ENCODE results near the gene TMEM176A.

TMEM176A gene

DNA sequence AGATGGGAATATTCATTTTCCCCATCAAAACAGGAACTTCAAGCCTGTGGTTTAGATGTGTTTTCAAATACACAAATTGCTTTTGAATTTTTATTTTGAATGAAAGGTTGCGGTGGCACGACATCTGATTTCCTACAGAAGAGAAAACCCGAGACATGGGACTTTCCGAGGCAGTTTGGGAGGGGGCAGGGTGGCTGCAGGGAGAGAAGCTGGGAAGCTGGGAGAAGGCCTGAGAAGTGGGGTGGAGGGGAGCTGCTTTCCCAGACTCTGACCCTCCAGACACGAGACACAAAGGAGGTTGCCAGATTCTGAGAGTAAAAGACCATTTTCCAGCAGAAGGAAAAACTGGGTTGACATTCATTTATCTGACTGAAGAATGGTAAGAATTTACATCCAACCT, 19.6 kb downstream of the TMEM176A start:
- ATAC-seq, result no peak

DNA sequence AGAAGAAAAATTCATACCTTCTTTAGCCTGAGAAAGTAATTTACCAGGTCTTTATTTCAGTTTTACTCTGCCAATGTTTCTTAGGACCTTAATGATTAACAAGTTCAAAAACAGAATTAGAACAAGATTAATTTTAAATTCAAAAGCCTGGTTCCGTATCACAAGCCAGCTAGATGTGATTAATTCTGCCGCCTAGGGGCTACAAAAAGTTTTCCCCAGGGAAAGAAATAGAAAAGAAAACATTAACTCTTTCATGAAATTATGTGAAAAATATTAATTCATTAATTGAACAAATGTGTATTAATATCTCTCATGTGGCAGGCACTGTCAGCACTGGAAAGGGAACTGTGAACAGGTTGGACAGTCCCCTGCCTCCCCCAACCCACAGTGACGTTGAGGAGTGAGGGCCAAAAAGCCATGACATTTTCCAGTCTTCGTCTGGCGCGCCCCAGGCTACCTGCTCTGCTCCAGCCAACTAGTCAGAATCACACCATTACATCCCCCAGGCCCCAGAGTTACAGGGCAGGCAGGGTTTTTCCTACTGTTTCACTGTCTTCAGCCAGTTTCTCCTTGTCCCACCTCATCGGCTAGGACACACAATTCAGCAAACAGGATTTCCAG, 20.1 kb downstream of the TMEM176A start:
- no peak for ATAC-seq
- DNase-seq, result no peak

More for the DNA sequence above, 19.6 kb downstream of the TMEM176A start:
- DNase-seq, result no peak

DNA sequence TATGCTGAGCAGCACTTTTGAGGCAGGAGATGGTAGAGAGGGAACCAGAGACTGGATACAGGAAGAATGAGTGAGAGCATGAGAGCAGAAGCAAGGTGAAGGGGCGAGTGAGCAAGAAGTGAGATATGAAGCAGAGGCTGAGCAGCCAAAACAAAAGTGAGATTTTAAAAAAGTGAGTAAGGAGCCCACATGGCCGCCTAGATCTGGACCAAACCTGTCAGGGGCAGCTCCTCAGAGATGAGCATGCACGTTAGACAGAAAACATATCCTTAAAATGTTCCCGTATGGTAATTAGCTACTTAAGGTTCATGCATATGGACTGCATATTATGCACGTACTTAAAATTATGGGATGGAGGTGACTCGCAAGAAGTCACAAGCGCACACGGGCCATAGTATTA, 22.5 kb downstream of the TMEM176A start:
- DNase-seq (no peak), ATAC-seq (no peak)

DNA sequence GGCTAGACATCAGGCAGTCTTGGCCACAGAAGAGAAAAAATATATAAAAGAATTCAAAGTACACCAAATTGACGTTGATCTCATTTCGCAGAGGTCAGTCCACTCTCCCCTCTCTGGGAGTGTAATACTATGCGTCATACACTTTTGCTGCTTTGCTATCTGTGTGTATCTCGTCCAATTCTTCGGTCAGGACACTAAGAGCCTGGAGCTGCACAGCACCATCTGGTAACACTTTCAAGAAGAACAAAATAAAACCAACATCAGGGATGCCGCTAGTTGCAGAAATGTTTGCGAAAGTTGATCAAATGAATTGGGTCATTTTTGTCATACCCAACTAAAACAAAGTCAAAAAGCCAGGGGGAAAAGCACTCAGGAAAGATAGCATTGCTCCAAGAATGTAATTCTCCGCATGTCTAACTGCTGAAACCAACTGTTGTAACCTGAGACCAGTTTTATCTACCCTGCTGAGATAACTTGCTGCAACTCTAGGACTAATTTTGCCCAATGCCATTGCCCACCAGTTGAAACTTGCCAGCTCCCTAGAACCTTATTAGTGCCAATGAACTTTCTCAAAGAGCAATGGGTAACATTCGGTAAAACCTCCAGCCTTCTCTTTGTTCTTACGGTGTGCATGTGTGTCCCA, 23.0 kb downstream of the TMEM176A start:
- ATAC-seq, result no peak
- no peak for DNase-seq

DNA sequence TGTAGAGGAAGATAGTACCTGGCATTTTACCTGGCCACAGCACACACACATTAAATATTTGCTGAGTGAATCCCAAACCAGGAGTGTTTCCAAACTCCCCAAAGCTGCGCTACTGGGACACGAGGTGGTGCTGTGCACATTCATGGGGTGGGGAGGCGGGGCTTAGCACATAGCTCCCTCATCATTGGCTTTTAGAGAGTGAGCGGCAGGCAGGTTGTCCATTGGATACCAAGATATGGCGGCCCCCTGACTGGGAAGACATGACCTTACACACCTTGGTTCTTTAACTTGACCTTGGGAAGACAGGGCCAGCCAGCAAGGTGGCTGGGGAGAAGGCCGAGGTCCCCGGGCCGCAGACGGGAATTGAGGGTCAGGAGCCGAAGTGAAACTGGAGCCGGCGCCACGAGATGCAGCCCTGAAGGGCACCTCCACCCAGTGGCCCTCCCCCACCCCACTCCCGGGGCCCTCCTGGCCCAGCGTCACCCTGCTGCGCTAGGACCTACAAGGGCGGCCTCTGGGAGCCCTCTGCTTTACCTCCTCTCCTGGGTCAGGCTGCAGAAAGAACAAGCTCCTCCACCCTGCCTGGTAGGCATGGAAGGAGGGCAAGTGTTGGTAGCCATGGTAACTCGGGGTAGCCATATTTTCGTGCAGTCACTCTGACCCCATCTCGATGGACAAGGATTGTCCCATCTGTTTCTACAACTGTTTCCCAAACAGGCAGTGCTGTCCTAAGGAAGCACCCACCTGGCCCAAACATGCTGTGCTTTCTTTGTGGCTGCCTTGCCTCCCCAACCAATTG, 24.0 kb downstream of the TMEM176A start:
- DNase-seq (no peak), ATAC-seq (no peak)

DNA sequence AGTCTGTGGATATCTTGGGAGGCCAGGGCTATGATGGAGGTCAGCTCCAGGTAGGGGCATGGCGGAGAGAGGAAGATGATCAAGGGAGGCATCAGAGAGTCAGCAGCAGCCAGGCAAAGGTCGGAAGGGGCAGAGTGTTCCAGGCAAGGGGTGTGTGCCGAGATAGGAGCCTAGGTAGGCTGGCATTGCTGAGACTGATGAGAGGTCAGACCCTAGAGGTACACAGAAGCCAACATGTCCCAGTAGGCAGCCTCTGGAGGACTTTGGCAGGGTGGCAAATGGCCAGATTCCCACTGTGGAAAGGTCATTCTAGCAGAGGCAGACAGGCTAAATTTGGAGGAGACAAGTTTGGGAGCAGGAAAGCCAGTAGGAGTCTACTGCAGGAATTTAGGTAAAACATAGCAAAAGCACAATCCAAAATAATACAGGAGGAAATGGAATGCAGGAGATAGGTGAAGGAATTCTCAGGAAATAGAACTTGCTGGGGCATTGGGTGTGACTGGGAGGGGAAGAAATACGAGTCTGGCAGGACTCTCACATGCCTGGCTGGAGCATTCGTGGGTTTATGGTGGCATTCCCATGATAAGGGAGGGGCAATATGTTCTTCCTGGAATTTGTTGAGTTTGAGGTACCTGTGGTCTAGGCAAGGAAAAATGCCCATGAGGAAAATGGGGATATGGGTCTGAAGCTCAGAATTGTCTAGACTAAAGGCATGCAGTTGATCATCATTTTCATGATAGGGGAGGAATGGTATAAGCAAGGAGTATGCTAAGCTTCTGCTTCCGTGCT, 25.7 kb downstream of the TMEM176A start:
- DNase-seq, result no peak
- no peak for ATAC-seq

DNA sequence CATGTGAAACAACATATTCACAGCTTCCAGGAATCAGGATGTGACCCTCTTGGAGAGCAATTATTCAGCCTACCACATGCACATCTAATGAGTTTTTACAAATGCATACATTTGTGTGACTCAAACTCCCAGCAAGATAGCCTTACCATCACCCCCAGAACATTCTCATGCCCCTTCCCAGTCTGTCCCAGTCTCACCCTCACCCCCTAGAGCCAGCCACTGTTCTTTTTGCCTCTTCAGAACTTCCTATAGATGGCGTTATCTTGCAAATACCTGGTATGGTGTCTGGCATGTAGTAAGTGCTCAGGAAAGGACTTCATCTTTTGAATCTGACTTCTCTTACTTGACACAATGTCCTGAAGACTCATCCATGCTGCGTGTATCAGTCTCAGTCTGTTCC, 27.8 kb downstream of the TMEM176A start:
- ATAC-seq, result no peak
- no peak for DNase-seq

DNA sequence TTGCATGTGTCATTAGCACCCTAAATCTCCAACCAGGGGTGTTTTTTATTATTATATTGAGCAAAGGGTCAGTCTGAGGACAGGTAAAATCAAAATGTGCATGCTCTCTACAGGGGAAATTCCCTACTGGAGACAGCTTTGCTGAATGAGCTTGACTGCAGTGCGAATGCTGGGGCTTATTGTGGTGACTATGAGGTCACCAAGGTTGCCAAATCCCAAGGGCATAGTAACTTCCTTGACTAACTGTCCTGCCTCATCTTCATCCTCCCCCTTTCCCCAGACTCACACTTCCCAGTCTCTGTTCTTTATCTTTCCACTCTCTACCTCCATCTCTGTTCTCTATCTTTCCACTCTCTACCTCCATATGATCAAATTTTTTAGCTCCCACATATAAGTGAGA, 28.9 kb downstream of the TMEM176A start:
- ATAC-seq, result no peak
- no peak for DNase-seq

DNA sequence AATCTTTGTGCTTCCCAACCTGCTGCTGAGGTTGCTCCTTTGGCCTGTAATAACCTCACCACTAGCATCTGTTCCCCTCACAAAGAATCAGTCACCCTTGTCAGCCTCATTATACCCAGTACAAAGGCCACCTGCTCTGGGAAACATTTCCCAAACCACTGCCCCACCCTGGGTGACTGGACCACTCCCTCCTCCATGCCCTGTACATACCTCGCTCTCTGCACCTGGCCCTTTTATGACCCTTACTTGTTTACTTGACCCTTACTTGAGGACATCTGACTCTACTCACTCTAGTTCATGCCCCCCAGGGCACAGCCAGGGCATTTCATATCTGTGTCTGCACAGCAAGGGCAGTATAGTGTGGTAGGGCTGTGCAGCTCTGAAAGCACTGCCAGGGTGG, 30.4 kb downstream of the TMEM176A start:
- ATAC-seq (no peak), DNase-seq (no peak)

DNA sequence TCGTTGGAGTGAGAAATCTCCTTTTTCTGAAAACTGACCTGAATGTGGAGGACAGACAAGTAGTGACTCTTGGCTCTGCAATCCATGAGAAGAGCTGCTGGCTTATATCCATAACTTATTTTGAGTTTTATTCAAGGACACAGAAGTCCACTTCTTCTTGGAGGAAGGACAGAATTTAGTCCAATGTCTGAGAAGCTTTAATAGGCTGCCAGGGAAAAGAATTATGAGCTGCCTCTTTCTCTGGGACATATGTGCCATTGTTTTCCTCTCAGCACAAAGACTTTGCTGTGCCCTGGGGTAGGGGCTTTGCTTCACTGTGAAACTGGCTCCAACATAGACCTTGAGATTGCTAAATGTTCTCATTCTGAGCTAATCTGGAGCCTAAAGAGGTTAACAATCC, 31.3 kb downstream of the TMEM176A start:
- ATAC-seq (no peak), DNase-seq (no peak)

DNA sequence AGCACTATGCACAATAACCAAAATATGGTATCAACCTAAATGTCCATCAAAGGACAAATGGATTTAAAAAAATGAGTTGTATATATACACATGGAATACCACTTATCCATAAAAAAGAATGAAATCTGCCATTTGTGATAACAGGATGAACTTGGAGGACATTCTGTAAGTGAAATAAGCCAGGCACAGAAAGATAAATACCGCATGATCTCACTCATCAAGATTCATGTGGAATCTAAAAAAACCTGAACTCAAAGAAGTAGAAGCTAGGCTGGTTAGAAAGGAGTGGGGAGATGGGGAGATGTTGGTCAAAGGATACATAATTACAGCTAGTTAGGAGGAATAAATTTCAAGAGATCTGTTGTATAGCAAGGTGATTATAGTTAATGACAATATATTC, 34.5 kb downstream of the TMEM176A start:
- DNase-seq, result no peak
- no peak for ATAC-seq

DNA sequence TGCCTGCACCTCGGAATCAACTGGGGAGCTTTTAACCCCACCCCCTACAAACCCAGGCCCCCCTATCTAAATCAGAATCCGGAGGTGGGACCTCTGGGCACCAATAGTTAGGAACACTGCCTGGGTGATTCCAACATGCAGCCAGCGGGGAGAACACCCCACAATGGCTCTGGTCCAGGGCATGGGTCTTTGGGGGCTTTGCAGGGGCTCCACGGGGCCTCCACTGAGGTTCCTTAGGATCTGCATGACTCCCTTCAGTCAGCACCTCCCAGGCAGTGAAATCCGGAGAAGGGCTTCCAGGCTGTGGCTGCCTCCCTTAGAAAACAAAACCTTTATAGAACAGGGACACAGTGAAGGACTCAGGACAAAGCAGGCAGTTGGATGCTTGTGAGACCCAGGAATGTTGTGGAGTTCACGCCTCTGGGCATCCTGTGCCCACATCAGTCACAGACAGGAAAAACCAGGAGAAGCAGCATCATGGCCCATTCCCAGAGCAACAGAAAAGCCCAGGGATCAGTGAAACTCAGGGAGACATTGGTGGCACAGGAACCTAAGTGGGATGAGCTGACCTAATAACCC, 35.2 kb downstream of the TMEM176A start:
- ATAC-seq (no peak), DNase-seq (no peak)

DNA sequence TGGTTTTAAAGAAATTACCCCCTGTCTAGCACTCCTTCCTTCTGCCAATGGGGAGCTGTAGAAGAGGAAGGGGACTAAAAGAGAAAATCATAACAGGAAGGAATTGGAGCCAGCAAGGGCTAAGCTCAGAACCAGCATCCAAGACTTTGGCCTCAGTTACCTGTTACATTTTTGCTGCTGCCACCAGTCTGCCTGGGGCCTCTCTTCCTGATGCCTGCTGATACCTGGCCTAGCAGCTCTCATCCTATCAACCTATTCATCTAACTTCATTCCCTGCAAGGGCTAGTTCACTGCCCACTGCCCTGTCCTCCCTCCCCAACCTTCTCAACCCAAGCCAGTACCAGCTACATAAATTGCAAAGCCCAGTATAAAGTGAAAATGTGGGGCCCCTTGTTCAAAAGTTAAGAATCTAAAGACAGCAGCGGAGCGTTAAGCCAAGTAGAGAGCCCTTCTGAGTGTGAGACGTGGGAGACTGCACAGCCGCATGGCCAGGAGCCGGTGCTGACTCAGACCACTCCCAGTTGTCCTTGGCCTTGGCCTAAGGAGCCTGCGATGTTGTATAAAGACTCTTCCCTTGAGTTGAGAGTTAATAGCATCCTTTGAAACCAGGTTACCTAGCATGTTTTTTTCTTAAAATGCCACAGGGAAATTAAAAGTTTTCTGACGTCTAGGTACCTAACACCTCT, 38.5 kb downstream of the TMEM176A start:
- DNase-seq, result no peak
- no peak for ATAC-seq

DNA sequence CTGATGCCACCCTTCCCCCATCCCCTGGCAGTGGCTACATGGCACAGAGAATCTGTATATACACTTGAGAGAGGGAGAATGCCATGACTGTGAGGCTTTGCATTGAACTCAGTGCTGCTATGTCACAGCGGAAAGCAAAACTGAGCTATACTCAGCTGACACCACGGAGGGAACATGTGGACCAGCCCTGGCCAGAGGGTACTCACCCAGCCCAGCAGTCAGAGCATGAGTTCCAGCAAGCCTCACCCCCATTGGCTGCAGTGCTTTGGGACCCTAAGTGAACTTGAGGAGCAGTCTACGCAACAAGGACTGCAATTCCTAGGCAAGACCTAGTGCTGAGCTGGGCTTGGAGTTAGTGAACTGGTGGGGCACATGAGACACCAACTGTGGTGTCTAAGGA, 41.4 kb downstream of the TMEM176A start:
- ATAC-seq (no peak), DNase-seq (no peak)

DNA sequence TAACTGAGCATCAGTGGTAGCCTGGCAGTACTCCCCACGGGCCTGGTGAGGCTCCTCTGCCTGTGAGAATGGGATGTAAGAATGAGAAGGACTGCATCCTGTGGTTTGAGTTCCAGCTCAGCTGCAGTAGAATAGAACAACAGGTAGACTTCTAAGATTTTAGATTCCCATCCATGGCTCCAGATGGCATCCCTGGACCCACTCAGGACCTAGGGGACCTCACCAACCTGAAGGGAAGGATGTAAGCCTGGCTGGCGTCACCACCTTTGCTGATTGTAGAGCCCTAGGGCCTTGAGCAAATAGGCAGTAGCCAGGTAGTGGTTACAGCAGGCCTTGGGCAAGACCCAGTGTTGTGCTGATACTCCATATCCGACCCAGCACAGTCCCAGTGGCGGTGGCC, 42.1 kb downstream of the TMEM176A start:
- no peak for ATAC-seq

DNA sequence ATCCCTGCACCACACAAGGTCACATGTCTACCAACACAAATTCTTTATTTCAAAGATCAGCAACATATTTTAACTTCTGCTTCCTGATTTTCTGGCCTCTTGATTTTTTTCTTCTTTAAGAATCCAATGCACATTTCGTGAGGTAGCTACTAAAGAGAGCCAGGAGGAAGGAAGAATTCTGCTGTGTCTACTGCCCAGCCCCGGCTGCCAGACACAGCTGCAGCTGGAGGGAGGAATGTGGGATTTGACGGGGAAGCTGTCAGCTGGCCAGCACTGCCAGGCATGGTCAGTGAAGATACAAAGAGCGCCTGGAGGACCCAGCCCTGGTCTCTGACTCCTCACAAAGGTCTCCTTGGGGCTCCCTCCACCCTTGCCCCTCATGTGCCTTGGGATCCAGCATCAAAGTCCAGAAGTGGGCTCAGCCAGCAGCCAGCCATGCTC, 44.9 kb downstream of the TMEM176A start:
- DNase-seq (no peak), ATAC-seq (no peak)

More for the DNA sequence above, 42.1 kb downstream of the TMEM176A start:
- DNase-seq, result no peak

DNA sequence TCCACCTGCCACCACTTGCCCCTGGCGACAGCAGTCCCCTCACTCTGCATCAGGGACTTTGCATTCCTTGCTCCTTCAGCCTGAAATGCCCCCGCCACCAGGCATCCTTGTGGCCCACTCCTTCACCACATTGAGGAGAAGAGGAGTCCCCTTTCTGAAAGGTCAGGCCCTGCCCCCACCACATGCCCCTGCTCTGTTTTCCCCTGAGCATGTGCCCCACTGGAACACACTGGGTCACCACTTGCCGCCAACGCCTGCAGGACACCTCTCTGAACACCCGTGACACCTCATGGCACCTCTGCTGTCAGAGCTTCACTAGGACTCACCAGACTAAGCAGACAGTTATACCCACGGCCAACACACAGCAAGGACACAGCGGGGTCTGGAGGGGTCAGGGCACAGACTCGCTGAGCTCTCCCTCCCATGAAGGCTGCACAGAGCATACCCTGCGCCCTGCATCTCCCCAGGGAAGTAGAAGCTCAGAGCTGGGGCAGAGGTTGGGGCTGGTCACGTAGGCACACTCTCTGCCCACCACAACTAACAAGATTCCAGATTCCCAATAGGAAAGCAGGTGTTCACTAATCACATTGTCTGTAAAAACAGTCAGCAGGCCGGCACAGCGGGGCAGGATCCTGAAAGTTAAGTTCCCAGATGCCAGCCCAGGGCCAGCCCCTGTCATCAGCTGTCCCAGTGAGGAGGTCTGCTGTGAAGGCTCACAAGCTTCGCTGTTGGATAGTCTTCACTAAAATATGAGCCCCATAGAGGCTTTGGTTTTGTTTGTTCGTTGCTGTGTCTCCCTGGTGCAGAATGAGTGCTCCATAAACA, 45.9 kb downstream of the TMEM176A start:
- DNase-seq (no peak), ATAC-seq (no peak)

DNA sequence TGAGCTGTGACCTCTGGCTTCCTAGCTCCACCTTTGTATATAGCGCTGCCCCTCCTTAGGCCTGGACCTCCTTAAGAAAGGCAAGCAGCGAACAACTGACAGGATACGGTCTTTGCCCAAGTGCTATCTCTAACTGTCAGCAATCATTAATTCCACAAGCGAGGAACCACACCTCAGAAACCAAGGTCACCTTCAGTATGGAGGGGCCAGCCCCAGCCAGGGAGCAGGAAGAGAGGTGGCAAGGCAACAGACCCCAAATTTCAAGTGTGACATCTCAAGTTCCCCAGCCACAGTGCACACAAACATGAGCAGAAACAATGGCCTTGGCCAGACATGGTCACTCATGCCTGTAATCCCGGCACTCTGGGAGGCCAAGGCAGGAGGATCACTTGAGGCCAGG, 47.0 kb downstream of the TMEM176A start:
- no peak for ATAC-seq
- DNase-seq, result no peak

DNA sequence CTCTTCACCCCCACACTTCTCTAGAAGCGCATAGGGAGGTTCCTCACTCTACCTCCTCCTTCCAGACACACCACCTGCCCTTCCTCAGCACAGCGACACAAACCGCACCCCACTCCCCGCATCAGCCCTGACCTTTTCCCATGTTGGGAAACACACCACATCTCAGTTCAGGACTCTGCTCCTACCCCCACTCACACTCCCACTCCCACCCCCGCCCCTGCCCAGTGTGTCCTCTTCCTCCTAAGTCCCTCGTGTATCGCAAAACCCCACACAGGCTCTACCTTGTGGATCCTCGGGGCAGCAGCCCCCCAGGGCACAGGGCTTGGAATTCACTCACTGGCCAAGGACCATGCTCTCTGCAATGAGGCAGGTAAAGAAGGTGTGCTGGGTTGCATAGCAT, 47.5 kb downstream of the TMEM176A start:
- DNase-seq (no peak), ATAC-seq (no peak)

DNA sequence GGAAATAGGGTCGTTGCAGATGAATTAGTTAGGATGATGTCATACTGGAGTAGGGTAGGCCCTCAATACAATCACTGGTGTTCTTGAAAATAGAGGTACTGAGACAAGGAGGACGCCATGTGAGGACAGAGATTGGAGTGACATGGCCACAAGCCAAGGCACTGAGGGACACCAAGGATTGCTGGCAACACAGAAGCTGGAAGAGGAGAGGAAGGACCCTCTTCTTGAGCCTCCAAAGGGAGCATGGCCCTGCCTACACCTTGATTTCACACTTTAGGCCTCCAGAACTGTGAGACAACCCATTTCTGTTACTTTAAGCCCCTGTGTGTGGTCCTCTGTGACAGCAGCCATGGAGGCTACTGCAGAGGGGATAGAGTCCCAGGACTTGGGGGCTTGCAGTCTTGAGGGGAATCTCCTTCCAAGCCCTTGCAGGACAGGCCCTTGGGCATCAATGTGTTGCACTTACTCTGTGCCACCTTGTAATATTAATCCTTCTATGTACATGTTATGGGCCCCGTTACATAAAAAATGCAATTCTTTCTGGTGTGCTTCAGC, 48.1 kb downstream of the TMEM176A start:
- ATAC-seq, result no peak
- no peak for DNase-seq

Measured in stimulated activated naive CD8-positive, alpha-beta T cell treated with anti-CD3 and anti-CD28 coated beads, Interleukin-15, Interleukin-2, amounts not matched to agents 100 U/mL and 50 U/mL, for 24 hours (primary cell).